ENCODE data around the gene PNPLA3.

The PNPLA3 gene

GRCh38 chr22:43968614-43969013, 45.0 kb downstream of the PNPLA3 start:
- no peak for DNase-seq

- no peak for DNase-seq
Observed at GRCh38 chr22:43969021-43969878, 45.6 kb downstream of the PNPLA3 start.

- no peak for DNase-seq
Observed at GRCh38 chr22:43969989-43970755, 46.6 kb downstream of the PNPLA3 start.

- no peak for DNase-seq
Observed at GRCh38 chr22:43971112-43971511, 47.5 kb downstream of the PNPLA3 start.

- DNase-seq = no peak
Observed at GRCh38 chr22:43972931-43973462, 49.4 kb downstream of the PNPLA3 start.

- no peak for DNase-seq
Observed at GRCh38 chr22:43974028-43974545, 50.5 kb downstream of the PNPLA3 start.

GRCh38 chr22:43975041-43975440, 51.4 kb downstream of the PNPLA3 start:
- no peak for DNase-seq

DNA sequence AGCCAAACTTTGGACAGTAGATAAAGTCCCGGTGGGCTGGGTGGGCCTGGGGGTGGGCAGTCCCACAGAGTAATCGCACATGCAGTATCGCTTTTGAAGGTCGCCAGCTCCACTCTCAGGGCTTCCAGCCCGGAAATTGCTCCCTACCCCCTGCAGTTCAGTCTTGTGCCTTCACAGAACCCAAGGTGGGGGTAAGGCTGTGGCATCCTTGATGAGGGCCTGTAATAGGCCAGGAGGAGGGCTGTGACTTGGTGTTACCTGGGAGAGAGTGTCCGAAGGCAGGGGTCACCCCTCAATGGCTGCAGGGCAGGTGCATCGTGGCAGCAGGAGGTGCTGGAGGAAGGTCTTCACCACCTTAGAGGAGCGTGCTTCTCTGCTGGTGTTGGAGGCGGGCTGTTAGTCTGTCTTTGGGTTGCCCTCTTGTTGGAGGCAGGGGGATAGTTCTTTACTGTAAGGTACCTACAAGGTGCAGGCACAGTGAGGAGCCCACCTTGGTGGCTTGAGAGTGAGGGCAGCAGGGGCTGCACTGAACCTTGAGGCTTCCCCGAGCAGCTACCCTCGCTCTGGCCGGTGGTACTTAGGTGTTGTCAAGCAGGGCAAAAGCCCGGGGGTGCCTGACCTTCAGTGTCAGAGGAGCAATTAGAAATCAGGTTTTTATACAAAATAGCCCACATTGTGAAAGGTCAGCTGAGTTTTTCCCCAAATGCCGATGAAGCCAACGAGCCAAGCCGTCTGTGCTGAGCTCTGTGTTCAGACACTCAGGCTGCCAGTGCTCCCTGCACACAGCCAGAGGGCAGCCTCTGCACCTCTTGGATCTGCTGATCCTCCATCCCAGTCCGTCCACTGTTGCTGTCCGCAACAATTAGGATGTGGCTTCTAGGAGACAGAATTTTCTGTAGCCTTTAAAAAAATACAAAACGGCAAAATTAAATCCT, 53.5 kb downstream of the PNPLA3 start:
- no peak for DNase-seq

GRCh38 chr22:43978558-43978957, 55.0 kb downstream of the PNPLA3 start:
- DNase-seq = no peak

DNA sequence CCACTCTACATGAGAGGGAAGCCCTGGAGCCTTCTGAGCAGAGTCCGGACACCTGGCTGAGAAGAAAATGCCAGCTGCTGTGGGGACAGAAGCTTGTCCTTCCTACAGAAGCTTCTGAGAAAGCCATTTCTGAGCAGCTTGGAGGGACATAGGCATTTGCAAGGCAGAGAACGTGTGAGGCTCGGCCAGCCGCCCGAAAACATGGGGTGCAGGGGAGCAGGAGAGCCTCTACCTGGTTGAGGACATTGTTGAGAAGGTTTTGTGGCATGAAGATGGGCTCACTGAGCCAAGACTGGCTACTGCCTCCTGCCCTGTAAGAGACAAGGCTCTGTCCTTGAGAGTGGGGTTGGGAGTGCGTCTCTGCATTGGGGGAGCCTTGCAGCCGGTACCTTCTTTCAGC, 57.0 kb downstream of the PNPLA3 start:
- no peak for DNase-seq

GRCh38 chr22:43980996-43981395, 57.4 kb downstream of the PNPLA3 start:
- no peak for DNase-seq

- DNase-seq = no peak
Observed at GRCh38 chr22:43983808-43984207, 60.2 kb downstream of the PNPLA3 start.

DNA sequence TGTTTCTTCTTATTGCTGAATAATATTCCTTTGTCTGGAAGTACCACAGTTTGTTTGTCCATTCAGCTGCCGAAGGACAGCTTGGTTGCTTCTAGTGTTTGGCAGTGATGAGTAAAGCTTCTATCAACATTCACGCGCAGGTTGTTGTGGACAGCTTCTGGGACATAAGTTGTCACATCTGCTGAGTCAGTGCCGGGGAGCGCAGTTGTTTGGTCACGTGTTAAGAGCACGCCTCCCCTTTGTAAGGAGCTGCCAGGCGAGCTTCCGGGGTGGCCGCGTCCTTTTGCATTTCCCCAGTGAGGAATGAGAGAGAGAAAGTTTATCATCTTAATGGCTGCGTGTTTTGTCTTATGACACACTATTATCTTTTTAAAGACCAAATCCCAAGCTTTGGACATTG, 61.9 kb downstream of the PNPLA3 start:
- DNase-seq = no peak

- no peak for DNase-seq
Observed at GRCh38 chr22:43988116-43988820, 64.7 kb downstream of the PNPLA3 start.

DNA sequence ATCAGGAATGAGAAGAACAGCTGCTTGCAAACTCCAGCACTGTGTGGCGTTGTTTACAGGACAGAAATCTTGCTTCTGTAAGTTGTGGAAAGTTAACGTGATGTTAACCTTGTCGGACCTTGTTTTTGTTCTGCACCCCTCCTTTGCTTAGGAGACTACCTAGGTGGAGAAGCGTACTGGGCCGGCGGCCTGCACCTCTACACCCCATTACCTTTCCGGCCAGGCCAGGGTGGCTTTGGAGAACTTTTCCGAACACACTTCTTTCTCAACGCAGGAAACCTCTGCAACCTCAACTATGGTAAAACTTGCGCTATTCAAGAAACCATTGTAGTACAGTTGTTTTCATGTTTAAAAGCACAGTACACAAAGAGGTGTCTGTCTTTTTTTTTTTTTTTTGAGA, 65.4 kb downstream of the PNPLA3 start:
- no peak for DNase-seq

DNA sequence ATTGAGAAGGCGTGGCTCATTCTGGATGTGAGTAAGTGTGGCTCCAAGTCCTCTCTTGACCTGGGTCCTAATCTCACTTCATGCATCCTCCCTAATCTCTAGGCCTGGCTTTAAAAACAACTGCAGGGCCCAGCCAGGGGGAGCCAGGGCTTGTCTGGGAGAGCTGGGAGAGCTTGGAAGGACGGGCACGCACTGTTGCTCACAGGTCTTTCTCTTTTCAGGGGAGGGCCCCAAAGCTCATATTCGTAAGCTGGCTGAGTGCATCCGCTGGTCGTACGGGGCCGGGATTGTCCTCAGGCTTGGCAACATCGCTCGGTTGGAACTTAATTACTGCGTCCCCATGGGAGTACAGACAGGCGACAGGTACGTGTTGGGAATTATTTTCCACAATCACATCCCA, 66.4 kb downstream of the PNPLA3 start:
- no peak for DNase-seq

DNA sequence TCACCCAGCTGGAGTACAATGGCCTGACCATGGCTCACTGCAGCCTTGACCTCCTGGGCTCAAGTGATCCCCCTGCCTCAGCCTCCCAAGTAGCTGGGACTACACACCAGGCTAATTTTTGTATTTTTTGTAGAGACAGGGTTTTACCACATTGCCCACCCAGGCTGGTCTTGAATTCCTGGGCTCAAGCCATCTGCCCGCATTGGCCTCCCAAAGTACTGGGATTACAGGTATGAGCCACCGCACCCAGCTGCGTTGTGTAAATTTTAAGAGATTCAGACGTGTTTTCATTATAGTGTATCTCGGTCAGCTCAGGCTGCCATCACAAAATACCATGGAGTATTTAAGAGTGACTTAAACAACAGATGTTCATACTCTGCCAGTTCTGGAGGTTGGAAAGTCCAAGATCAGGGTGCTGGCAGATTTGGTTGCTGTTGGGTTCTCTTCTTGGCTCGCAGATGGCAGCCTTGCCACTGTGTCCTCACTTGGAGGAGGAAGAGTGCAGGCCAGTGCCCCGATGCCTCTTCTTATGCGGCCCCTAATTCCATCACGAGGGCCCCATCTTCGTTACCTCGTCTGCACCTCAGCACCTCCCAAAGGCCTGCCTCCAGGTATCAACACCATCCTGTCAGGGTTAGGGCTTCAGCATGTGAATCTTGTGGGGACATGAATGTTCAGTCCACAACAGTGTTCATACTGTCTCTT, 67.9 kb downstream of the PNPLA3 start:
- DNase-seq = no peak

- DNase-seq = peak; percentile 54
Observed at GRCh38 chr22:43992331-43992821, 68.8 kb downstream of the PNPLA3 start.

DNA sequence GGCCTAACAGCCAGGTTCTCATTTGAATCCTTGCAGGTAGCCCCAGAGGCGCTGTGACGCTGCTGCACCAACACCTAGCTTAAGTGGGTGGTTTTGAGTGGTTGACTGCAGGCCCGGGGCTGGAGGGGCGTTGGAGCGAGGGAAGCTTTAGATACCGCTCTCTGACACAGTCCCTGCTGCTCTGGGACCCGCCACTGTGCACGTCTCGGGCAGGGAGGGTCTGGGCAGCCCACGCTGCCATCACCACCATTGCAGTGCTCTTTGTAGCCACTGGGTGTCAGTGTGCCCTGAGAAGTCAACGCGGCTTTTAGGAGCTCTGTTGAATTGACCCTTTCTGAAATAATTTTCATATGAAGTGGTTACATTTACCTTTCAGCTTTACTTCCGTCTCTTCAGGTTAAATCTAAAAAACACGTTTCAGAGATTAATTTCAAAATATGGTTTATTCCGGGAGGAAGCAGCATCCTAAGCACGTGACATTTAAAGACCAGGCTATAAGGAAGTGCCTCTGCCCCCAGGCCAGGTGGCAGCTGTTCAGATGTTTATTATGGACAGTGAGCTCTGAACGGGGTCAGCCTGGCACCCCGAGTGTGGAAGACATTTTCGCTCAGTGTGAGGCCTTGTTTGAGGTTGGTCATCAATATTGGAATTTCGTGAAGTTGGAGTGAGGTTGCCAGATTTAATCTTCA, 69.6 kb downstream of the PNPLA3 start:
- peak; percentile 50 for DNase-seq

DNA sequence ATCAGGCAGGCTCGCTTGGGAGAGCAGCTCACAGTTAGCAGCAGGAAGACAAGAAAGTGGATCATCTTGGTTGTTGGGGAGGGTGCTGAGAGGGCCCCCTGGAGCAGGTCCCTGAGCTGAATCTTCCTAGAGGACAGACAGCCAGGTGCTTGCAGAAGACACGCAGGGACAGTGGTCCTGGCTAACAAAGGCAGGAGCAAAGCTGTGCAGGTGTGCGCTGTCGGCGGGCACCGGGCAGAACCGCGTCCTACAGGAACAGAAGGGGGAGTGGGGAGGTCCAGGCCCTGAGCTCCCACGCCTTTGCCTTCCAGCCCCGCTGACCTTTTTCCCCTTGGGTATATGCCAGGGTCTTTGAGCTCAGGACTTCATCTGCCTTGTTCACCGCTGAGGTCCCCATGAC, 70.4 kb downstream of the PNPLA3 start:
- DNase-seq = no peak

Data from fibroblast of skin of abdomen (primary cell).